Central memory CD4-positive, alpha-beta T cell (primary cell): Measurements from ENCODE around the gene RCAN2.
"Not testable (repeated sequence)": the region's sequence is repeated elsewhere in the genome, so short reads cannot be mapped to it uniquely, and the experiment has no call there.

Experiments used
- DNase-seq: peaks from one replicate; pipeline ENCODE4 v3.0.0; 2022

RCAN2 gene

GRCh38 chr6:46438245-46438644, 53.0 kb downstream of the RCAN2 start:
- no peak for DNase-seq

- DNase-seq: no peak
Observed at GRCh38 chr6:46437671-46438221, 53.5 kb downstream of the RCAN2 start.

- DNase-seq: no peak
Observed at GRCh38 chr6:46422619-46423018, 68.6 kb downstream of the RCAN2 start.

- no peak for DNase-seq
Observed at GRCh38 chr6:46421939-46422338, 69.3 kb downstream of the RCAN2 start.

GRCh38 chr6:46420921-46421638, 70.2 kb downstream of the RCAN2 start:
- DNase-seq: no peak

- DNase-seq: no peak
Observed at GRCh38 chr6:46419576-46420002, 71.7 kb downstream of the RCAN2 start.

GRCh38 chr6:46414398-46414797, 76.9 kb downstream of the RCAN2 start:
- no peak for DNase-seq

GRCh38 chr6:46412662-46413061, 78.6 kb downstream of the RCAN2 start:
- no peak for DNase-seq

GRCh38 chr6:46411456-46412197, 79.6 kb downstream of the RCAN2 start:
- no peak for DNase-seq

- no peak for DNase-seq
Observed at GRCh38 chr6:46410334-46410953, 80.8 kb downstream of the RCAN2 start.

GRCh38 chr6:46407776-46408530, 83.3 kb downstream of the RCAN2 start:
- no peak for DNase-seq

GRCh38 chr6:46407246-46407645, 84.0 kb downstream of the RCAN2 start:
- DNase-seq: no peak

- DNase-seq: not testable (repeated sequence)
Observed at GRCh38 chr6:46405620-46406180, 85.5 kb downstream of the RCAN2 start.

GRCh38 chr6:46400898-46401297, 90.4 kb downstream of the RCAN2 start:
- DNase-seq: no peak

- no peak for DNase-seq
Observed at GRCh38 chr6:46395530-46395929, 95.7 kb downstream of the RCAN2 start.

GRCh38 chr6:46393940-46394337, 97.3 kb downstream of the RCAN2 start:
- no peak for DNase-seq

GRCh38 chr6:46393161-46393939, 97.9 kb downstream of the RCAN2 start:
- no peak for DNase-seq

- DNase-seq: no peak
Observed at GRCh38 chr6:46392294-46392693, 99.0 kb downstream of the RCAN2 start.

- DNase-seq: no peak
Observed at GRCh38 chr6:46390153-46390876, 100.9 kb downstream of the RCAN2 start.

- not testable (repeated sequence) for DNase-seq
Observed at GRCh38 chr6:46387728-46388127, 103.5 kb downstream of the RCAN2 start.

GRCh38 chr6:46381579-46381978, 109.7 kb downstream of the RCAN2 start:
- no peak for DNase-seq
